Liver (tissue), 3 donors: ENCODE measurements around the gene CASP14.

Source experiments
- CTCF ChIP-seq: fragments of 150-350 bp; IDR thresholded peaks from 2 replicates; pipeline ENCODE4 v1.5.1; 2017; ENCODE audit warnings: improper control_type of control experiment, low read depth, low read length; ENCODE audit not compliant: missing input control
- EGR1 ChIP-seq, 2 donors: IDR thresholded peaks; 2 replicates each; pipeline ENCODE4 v1.6.1; 2016 to 2018; ENCODE audit warnings: antibody characterized with exemption in 2 of 2, low read depth in 2 of 2
- FOXA1 ChIP-seq: IDR thresholded peaks from 2 replicates; pipeline ENCODE4 v1.6.1; 2016; ENCODE audit warnings: antibody characterized with exemption
- FOXA2 ChIP-seq: IDR thresholded peaks from 2 replicates; pipeline ENCODE4 v1.6.1; 2016; ENCODE audit warnings: antibody characterized with exemption
- HNF4A ChIP-seq, 2 donors: conservative IDR thresholded peaks; 2 replicates each; pipeline ENCODE4 v1.6.1; 2016; ENCODE audit warnings: antibody characterized with exemption in 2 of 2, mild to moderate bottlenecking in 2 of 2
- JUND ChIP-seq, 2 donors: IDR thresholded peaks; 2 replicates each; pipeline ENCODE4 v1.6.1; 2016; ENCODE audit warnings: antibody characterized with exemption in 2 of 2
- RAD21 ChIP-seq, 2 donors: IDR thresholded peaks; 2 replicates each; pipeline ENCODE4 v1.6.1; 2016; ENCODE audit warnings: antibody characterized with exemption in 2 of 2, mild to moderate bottlenecking in 2 of 2
- SP1 ChIP-seq: IDR thresholded peaks from 2 replicates; pipeline ENCODE4 v1.6.1; 2018; ENCODE audit warnings: antibody characterized with exemption, mild to moderate bottlenecking
- TAF1 ChIP-seq: conservative IDR thresholded peaks from 2 replicates; pipeline ENCODE4 v1.6.1; 2016; ENCODE audit warnings: antibody characterized with exemption, mild to moderate bottlenecking
- YY1 ChIP-seq: IDR thresholded peaks from 2 replicates; pipeline ENCODE4 v1.6.1; 2016; ENCODE audit warnings: antibody characterized with exemption, mild to moderate bottlenecking
- TF ChIP-seq, protein P1 (sequence below): IDR thresholded peaks from 2 replicates; pipeline ENCODE4 v1.6.1; 2016; ENCODE audit warnings: antibody characterized with exemption, mild to moderate bottlenecking
- TF ChIP-seq, protein P2 (sequence below): IDR thresholded peaks from 2 replicates; pipeline ENCODE4 v1.6.1; 2016; ENCODE audit warnings: antibody characterized with exemption
- TF ChIP-seq, protein P3 (sequence below): IDR thresholded peaks from 2 replicates; pipeline ENCODE4 v1.6.1; 2016; ENCODE audit warnings: antibody characterized with exemption
- TF ChIP-seq, protein P4 (sequence below): IDR thresholded peaks from 2 replicates; pipeline ENCODE4 v1.6.1; 2016; ENCODE audit warnings: antibody characterized with exemption
- donor health status: healthy.
- donor health status: healthy.

DNA sequence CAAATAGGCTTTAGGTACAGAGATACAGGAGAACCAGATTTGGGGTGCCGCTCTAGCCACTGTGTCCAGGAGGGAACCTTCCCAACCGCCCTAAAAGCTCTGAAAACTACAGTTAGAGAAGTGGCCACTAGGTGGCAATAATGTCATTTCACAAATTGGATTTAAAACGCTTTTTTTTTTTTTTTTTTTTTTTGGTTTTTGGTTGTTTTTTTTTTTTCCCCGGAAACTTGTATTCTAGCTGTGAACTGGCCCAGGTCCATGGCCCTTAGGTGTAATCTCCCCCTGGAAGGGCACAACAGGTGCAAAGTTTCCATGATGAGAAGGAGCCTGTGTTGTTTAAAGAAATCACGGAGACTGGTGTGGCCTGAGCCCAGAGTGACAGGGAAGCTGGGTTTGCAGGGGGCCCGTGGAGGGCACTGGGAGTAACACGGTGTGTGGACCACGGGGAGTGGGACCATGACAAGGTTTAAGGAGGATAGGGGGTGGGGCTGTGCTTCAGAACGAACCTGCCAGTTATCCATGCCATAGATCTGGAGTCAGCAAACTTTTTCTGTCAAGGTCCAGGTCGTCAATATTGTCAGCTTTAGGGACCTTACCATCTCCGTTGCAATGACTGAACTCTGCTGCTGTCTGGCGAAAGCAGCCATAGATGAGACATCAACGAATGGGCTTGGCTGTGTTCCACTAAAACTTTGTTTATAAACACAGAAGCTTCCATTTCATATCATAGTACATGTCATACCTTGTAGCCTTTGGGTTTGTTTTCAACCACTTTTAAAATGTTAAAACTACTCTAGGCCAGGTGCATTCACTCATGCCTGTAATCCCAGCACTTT, 42.9 kb downstream of the CASP14 start:
- TF ChIP-seq JUND (IDR thresholded peaks at IDR 0.05), result no peak
- TF ChIP-seq TAF1, result no peak
- TF ChIP-seq HNF4A (conservative IDR thresholded peaks at IDR 0.05), result no peak
- peak; percentile 67 for TF ChIP-seq CTCF
- no peak for TF ChIP-seq FOXA1
- TF ChIP-seq SP1, result no peak
- TF ChIP-seq, protein P1, sequence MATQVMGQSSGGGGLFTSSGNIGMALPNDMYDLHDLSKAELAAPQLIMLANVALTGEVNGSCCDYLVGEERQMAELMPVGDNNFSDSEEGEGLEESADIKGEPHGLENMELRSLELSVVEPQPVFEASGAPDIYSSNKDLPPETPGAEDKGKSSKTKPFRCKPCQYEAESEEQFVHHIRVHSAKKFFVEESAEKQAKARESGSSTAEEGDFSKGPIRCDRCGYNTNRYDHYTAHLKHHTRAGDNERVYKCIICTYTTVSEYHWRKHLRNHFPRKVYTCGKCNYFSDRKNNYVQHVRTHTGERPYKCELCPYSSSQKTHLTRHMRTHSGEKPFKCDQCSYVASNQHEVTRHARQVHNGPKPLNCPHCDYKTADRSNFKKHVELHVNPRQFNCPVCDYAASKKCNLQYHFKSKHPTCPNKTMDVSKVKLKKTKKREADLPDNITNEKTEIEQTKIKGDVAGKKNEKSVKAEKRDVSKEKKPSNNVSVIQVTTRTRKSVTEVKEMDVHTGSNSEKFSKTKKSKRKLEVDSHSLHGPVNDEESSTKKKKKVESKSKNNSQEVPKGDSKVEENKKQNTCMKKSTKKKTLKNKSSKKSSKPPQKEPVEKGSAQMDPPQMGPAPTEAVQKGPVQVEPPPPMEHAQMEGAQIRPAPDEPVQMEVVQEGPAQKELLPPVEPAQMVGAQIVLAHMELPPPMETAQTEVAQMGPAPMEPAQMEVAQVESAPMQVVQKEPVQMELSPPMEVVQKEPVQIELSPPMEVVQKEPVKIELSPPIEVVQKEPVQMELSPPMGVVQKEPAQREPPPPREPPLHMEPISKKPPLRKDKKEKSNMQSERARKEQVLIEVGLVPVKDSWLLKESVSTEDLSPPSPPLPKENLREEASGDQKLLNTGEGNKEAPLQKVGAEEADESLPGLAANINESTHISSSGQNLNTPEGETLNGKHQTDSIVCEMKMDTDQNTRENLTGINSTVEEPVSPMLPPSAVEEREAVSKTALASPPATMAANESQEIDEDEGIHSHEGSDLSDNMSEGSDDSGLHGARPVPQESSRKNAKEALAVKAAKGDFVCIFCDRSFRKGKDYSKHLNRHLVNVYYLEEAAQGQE, result no peak
- peak; percentile 77 to 78 for TF ChIP-seq RAD21 (IDR thresholded peaks at IDR 0.05)
- no peak for TF ChIP-seq YY1
- TF ChIP-seq, protein P2, sequence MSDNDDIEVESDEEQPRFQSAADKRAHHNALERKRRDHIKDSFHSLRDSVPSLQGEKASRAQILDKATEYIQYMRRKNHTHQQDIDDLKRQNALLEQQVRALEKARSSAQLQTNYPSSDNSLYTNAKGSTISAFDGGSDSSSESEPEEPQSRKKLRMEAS, result no peak
- TF ChIP-seq, protein P3, sequence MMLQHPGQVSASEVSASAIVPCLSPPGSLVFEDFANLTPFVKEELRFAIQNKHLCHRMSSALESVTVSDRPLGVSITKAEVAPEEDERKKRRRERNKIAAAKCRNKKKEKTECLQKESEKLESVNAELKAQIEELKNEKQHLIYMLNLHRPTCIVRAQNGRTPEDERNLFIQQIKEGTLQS, result no peak
- no peak for TF ChIP-seq EGR1 (IDR thresholded peaks at IDR 0.05; ENCODE audit: low read depth in 2 of 2)
- TF ChIP-seq FOXA2, result no peak
- TF ChIP-seq, protein P4, sequence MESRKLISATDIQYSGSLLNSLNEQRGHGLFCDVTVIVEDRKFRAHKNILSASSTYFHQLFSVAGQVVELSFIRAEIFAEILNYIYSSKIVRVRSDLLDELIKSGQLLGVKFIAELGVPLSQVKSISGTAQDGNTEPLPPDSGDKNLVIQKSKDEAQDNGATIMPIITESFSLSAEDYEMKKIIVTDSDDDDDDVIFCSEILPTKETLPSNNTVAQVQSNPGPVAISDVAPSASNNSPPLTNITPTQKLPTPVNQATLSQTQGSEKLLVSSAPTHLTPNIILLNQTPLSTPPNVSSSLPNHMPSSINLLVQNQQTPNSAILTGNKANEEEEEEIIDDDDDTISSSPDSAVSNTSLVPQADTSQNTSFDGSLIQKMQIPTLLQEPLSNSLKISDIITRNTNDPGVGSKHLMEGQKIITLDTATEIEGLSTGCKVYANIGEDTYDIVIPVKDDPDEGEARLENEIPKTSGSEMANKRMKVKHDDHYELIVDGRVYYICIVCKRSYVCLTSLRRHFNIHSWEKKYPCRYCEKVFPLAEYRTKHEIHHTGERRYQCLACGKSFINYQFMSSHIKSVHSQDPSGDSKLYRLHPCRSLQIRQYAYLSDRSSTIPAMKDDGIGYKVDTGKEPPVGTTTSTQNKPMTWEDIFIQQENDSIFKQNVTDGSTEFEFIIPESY, result no peak
